MV-4-11 (cell line): ENCODE results near the gene TESPA1.
"Not testable (repeated sequence)": the region's sequence is repeated elsewhere in the genome, so short reads cannot be mapped to it uniquely, and the experiment has no call there.

Experiments used
- DNase-seq: peaks from one replicate; lab custom pipeline; 2025; lab: John Stamatoyannopoulos, UW

TESPA1 gene

DNA sequence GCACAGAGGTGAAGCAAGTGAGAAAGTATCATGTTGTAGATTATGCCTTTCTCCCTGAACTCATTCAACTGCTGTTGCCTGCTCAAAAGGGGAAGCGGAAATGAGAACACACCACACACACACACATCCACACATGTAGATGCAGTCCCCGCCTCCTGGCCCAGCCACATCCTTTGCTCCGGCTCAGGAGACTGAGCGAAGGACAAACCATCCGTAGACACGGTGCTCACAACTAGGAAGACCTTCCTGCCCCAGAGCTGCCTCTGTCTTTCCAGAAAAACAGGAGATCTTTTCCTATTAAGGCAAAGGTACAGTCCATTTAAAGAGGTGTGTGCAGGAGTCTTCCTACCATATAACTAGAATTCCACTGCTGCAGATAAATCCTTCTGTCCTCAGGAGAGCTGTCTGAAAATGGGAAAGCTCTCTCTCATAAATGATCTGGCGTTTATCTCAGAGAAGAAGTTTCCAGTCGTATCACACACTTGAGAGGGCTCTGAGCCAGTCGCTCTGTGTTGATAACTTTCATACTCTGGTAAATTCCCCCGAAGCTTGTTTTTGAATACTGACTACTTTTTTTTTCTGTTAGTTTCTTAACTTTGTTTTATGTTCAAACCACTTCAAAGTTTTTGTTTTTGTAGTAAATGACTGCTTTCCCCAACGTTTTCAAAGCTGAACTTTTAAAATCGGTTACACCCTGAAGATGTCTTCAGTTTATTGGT, at the start of gene TESPA1:
TSS of gene TESPA1 (minus strand) at position 105 of the 719 bp plus-strand sequence. CDS start 10,200 bp downstream, outside the sequence.
- DNase-seq = peak; percentile 91

DNA sequence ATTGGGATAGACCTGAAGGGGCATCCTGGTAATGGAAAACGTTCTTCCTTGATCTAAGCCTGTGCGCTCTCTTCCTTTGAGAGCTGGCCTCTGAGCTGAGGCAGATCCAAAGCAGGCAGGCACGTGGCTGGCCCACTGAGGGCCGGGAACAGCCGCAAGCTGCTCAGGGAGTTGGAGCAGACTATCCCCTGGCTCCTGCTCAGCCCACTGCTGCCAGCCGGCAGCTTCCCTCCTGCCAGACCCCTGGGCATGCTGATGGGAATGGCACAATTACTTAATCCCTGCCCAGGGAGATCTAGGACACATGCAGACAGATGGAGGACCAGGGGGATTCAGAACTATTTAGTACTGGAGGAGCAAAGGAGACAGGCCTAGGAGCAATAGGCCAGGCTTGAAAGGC, 49.7 kb upstream of the TESPA1 start:
- DNase-seq = no peak

DNA sequence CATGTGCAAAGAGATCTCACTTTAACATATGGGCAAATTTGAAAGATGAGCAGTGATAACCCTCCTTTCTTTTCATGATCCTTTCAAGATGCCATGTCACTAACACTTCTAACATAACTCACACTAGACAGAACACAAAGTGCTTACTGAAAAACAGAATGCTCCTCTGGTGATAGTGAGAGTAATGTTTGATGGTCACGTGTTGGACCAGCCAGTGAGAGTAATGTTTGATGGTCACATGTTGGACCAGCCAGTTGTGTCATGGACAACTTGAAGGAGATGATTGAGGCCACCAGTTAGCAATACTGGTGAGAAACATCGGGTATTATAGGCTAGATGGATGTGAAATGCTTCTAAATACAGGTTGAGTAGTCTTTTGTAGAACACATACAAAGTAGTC, 40.9 kb upstream of the TESPA1 start:
- DNase-seq = no peak

GRCh38 chr12:55024575-55024974, 40.0 kb upstream of the TESPA1 start:
- DNase-seq = no peak

DNA sequence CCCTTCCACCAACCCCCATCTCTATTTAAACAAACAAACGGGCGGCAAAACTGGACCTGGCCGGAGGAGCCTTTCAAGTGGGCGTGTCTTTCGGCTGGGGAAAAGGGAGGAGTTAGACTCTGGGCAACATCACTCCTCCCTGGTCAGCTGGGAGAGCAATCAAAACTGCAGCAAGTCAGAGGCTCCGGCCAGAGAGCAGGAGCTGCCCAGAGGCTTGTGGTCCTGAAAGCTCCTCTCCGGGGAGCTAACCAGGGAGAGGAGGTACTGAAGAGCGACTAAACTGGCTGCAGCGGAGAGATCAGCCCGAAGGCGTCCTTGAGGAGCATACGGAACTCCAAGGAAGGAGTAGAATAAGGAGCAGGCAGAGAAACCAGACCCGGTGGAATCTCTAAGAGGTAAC, 35.2 kb upstream of the TESPA1 start, which contains the start of gene NEUROD4:
TSS of gene NEUROD4 (plus strand) at position 191 of the 400 bp plus-strand sequence. CDS start 6,466 bp downstream, outside the sequence.
- peak; percentile 63 for DNase-seq

DNA sequence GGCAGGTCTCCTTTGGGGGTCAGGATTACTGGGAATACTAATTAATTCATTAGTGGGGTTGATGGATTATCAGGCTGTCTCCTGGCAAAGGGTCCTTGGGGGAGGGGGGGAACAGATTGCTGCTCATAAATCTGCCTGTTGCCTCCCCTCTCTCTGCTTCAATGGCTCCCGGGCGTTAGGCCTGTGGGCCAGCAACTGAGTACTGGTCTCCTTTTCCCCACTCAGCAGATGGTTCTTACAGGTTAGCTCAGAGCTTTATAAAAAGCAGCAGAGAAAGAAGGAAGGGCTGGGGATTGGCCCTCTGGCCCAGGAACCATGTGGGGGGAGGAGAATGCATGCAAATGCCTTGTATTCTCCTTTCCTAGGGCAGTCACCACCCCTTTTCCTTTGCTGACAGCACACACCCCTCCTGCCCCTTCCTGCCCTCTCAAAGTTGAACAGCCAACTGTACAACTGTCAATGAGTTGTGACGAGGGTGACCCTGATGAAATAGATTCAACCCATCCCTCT, 32.9 kb upstream of the TESPA1 start:
- DNase-seq = no peak

- no peak for DNase-seq
These were observed 24.5 kb upstream of the TESPA1 start for GRCh38 chr12:55008944-55009585.

DNA sequence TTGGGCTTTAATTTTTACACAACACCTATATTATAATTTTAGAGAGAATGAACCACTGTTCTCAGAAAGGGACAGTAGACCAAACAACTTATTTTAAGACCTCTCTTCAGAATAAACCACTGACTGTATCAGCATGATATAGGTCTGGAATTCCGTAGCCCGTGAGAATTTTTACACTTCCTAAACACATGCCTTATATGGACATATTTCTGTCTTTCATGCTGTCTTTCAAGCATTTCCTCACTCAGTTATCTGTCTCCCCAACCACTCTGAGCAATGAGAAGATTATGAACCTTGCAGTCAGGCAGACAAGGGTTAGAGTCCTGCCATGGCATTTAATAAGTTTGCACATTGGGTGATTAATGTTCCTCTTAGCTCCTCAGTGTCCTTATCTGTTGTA, 17.8 kb upstream of the TESPA1 start:
- no peak for DNase-seq

DNA sequence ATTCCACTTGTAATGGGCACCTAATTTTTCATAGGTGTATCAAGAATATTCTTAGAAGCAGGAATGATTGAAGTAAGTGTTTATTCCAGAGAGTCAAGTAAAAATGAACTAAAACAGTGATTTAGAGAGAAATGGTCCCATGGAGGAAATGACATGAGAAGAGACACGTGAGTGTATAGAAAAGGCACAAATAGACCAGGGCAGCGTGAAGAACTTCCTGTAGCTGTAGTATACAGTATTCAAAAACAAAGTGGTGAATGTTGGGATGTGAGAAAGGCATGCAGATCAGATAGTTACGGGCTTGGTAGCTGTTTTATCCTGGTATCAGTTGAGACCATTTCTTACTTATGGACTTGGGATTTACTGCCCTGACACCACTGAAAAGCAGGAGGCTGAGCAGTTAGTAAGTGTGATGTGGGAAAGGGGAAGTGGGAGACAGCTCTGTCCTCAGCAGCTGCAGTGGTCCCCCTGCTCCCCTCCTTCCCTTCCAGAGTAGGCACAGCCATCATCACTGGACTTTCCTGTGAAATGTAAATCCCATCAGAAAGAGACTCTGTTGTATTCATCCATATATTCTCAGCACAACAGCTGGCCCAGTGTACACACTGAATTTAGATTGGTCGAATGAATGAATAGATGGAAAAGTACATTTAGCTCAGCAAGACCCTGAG, 16.8 kb upstream of the TESPA1 start:
- DNase-seq = peak; percentile 33

GRCh38 chr12:54998958-54999510, 14.5 kb upstream of the TESPA1 start:
- DNase-seq = peak; percentile 48

DNA sequence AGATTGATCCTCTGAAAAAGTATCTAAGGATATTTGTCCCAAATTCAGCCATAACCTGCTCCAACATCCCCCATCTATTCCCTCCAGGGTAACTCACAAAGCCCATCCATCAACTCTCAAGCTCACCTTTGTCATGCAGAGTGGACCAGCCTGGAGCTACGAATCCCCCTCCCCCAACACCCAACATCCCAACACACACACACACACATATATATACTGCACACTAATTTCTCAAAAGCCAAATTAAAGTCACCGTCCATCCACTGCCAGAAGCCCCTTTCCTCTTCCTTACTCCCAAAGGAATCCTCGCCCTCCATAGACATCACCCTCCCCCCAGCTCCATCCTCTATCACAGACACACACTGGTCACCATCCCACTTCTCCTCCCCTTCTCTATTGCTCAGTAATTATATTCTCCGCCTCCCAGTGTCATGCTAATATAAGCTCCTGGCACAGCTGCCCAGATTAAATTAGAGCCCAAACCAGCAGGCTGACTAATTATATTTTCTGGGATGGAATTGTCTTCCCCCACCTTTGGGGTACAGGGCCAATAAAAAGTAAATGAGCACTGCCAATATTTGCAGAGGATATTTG, 13.5 kb upstream of the TESPA1 start:
- DNase-seq = no peak

- DNase-seq = no peak
These were observed 11.6 kb upstream of the TESPA1 start for GRCh38 chr12:54996205-54996604.

GRCh38 chr12:54993181-54993835, 8.7 kb upstream of the TESPA1 start:
- peak; percentile 40 for DNase-seq

- no peak for DNase-seq
These were observed 7.4 kb upstream of the TESPA1 start for GRCh38 chr12:54991991-54992375.

DNA sequence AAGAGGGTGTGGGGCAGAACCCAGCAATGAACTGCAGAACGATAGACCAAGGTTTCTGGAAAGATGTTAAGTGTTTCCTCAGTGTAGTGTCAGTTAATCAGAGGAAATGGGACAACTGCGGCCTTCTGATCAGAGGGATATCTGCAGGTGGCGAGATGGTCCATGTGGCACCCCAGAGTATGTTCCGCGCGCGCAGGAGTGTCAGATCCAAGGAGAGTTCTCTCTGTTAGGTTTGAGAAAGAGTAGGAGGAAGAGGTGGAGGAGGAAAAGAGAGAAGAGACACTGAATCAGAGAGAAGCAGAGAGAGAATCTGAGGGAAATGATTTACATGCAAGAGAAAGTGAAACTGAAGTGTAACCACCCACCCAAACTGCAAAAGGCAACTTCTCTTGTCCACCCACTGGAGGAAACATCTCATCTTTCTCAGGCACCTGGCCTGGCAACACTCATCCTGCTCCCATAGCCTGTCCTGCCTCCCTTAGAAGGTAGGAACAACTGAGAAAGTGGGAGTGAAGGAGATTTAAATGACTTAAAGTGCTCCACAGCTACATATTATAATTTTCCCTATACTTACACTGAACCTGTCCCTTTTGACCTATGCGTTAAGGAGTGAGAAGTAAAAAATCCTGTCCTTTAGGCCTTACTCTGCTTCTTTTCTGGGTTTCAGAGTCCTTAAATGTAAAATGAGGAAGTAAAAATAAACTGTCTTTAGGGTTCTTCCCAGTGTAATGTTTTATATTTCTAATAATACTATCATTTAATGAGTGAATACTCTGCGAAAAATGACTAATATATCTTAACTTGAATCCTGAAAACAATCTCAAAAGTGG, 6.8 kb upstream of the TESPA1 start:
- DNase-seq = peak; percentile 34

- no peak for DNase-seq
These were observed 5.3 kb upstream of the TESPA1 start for GRCh38 chr12:54989829-54990228.

DNA sequence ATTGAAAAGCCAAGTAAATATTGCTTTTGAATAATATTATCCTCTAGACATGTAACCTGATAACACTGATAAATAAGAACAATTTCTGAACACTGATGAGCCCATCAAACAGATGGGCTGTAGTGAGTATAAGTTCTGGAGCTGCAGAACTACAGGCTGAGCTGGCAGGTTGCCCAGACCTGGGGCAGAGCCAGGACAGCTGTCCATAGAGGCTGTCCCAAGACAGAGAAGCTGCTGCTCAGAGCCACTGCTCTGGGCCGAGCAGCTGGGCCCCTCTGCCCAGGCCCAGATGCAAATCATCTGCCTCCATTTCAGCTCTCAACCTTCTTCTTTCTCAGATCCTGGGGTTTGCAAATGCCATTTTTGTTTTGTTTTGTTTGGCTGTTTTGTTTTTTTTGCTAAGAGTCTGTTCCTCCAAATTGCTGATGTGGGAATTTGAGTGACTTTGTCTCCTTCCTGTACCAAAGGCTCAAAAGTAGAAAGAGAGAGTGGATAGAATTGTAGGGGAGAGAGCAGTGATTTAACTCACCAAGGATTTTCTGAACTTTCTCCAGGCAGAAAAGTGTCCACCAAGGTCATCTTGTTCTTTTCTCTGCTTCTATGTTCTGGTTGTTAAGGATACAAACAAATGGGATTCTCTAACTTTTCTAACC, 4.0 kb upstream of the TESPA1 start:
- no peak for DNase-seq

GRCh38 chr12:54987611-54988231, 3.2 kb upstream of the TESPA1 start:
- no peak for DNase-seq

DNA sequence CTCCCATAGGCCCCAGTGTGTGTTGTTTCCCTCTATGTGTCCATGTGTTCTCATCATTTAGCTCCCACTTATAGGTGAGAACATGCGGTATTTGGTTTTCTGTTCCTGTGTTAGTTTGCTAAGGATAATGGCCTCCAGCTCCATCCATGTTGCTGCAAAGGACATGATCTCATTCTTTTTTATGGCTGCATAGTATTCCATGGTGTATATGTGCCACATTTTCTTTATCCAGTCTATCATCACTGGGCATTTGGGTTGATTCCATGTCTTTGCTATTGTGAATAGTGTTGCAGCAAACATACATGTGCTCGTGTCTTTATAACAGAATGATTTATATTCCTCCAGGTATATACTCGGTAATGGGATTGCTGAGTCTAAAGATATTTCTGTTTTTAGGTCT, 2.2 kb upstream of the TESPA1 start:
- DNase-seq = not testable (repeated sequence)
